K562 (cell line): Measurements from ENCODE around the gene RPS6KA2. TPM values are rescaled to one million over a fixed set of nuclear protein-coding genes. Genes with fewer than 3 reads are reported as not detected.

Experiments
- AFF4 ChIP-seq: sonication (generic); formaldehyde crosslinking; IDR thresholded peaks from 2 replicates; pipeline ENCODE4 v1.8.0; 2023; ENCODE audit warnings: mild to moderate bottlenecking, missing genetic modification reagents
- ARID4B ChIP-seq: sonication (generic); formaldehyde crosslinking; IDR thresholded peaks from 2 replicates; pipeline ENCODE4 v1.8.0; 2022; ENCODE audit warnings: mild to moderate bottlenecking, missing genetic modification reagents
- BACH1 ChIP-seq: fragments of 200-800 bp; sonication (Bioruptor generic); IDR thresholded peaks from 2 replicates; pipeline ENCODE4 v1.6.1; 2016; ENCODE audit warnings: missing genetic modification characterization, missing compliant biosample characterization
- BHLHE40 ChIP-seq: IDR thresholded peaks from 2 replicates; pipeline ENCODE4 v1.6.1; 2011; ENCODE audit warnings: low read length, improper control_type of control experiment
- CREB1 ChIP-seq, 2 experiments: sonication (generic) in 1 of 2; formaldehyde crosslinking in 1 of 2; IDR thresholded peaks; 2 replicates each; pipeline versions ENCODE4 v1.6.1 to v1.8.0; 2012 to 2022; ENCODE audit warnings: inconsistent platforms in 1 of 2, mild to moderate bottlenecking in 1 of 2, missing genetic modification reagents in 1 of 2, moderate library complexity in 1 of 2
- DMBX1 ChIP-seq: fragments of 250-450 bp; sonication (Bioruptor Pico); IDR thresholded peaks from 2 replicates; pipeline ENCODE4 v1.8.0; 2022; ENCODE audit warnings: inconsistent platforms, mild to moderate bottlenecking, moderate library complexity, borderline replicate concordance
- FUS ChIP-seq: fragments of 200-400 bp; formaldehyde crosslinking; optimal IDR thresholded peaks from 2 replicates; pipeline ENCODE3; 2017; ENCODE audit warnings: low read depth, low read length
- IFI16 ChIP-seq: fragments of 250-450 bp; sonication (Bioruptor Pico); IDR thresholded peaks from 2 replicates; pipeline ENCODE4 v2.1.2; 2022; ENCODE audit warnings: mild to moderate bottlenecking, inconsistent platforms
- KLF13 ChIP-seq: fragments of 450-650 bp; IDR thresholded peaks from 2 replicates; pipeline ENCODE4 v1.6.1; 2016; ENCODE audit warnings: missing genetic modification characterization, low read depth, mild to moderate bottlenecking, missing compliant biosample characterization, moderate library complexity, borderline replicate concordance
- NFE2 ChIP-seq: IDR thresholded peaks from 2 replicates; pipeline ENCODE4 v1.6.1; 2014; ENCODE audit warnings: antibody characterized with exemption, low read depth
- RBFOX2 ChIP-seq: fragments of 200-400 bp; formaldehyde crosslinking; IDR thresholded peaks from 2 replicates; pipeline ENCODE4 v1.6.1; 2017; ENCODE audit warnings: low read depth, mild to moderate bottlenecking, low read length, moderate library complexity
- U2AF1 ChIP-seq: fragments of 200-400 bp; formaldehyde crosslinking; optimal IDR thresholded peaks from 2 replicates; pipeline ENCODE3; 2017; ENCODE audit warnings: mild to moderate bottlenecking, low read depth, low read length, moderate library complexity
- XRCC3 ChIP-seq: fragments of 450-650 bp; IDR thresholded peaks from 2 replicates; pipeline ENCODE4 v1.6.1; 2017; ENCODE audit warnings: mild to moderate bottlenecking, moderate library complexity
- ZFP1 ChIP-seq: fragments of 450-650 bp; formaldehyde crosslinking; IDR thresholded peaks from 2 replicates; pipeline ENCODE4 v1.4.0; 2020; ENCODE audit warnings: mild to moderate bottlenecking, mixed read lengths
- ZNF695 ChIP-seq: fragments of 450-650 bp; formaldehyde crosslinking; IDR thresholded peaks from 2 replicates; pipeline ENCODE4 v1.4.0; 2020; ENCODE audit warnings: mild to moderate bottlenecking, moderate library complexity
- ZNF830 ChIP-seq: fragments of 250-450 bp; sonication (Bioruptor Pico); IDR thresholded peaks from 2 replicates; pipeline ENCODE4 v1.5.0; 2021; ENCODE audit warnings: mild to moderate bottlenecking
- polyA plus RNA-seq, 8 experiments: library from polyadenylated mRNA; depleted of rRNA in 4 of 8; stranded (reverse) in 5 of 8; unstranded in 3 of 8; fragments of >200 nt; fragmentation: Nextera tagmentation in 2 of 8; fragmentation: Illumina TruSeq in 1 of 8; extraction: Ambion mirVana in 2 of 8; extraction: Trizol in 1 of 8; gene quantifications; 2 replicates each; pipeline versions ENCODE4 v1.2.1 to v1.2.3, GENCODE V29; 2011 to 2014; ENCODE audit warnings: inconsistent platforms in 1 of 8, missing spikeins in 1 of 8
- total RNA-seq, 7 experiments: library from RNA; depleted of rRNA in 6 of 7; stranded (reverse); fragments of >200 nt in 6 of 7; fragmentation: Illumina TruSeq in 2 of 7; extraction: Trizol in 2 of 7; gene quantifications; 2 replicates each; pipeline versions ENCODE4 v1.2.1 to v1.2.3, GENCODE V29; 2011 to 2021; ENCODE audit warnings: low replicate concordance in 1 of 7
- TF ChIP-seq, protein P1 (sequence below), 2 experiments: fragments of 200-800 bp in 1 of 2; sonication (Bioruptor generic) in 1 of 2; sonication (generic) in 1 of 2; formaldehyde crosslinking in 1 of 2; IDR thresholded peaks in 1 of 2; conservative IDR thresholded peaks in 1 of 2; 2 replicates each; pipeline versions ENCODE4 v1.5.0 to v1.6.1; 2016 to 2020; ENCODE audit warnings: missing compliant biosample characterization in 1 of 2, missing genetic modification characterization in 1 of 2, missing genetic modification reagents in 1 of 2

RPS6KA2 gene
- total and polyA plus RNA-seq, 9 of the 15 experiments (the other 6 are each of a cell fraction or from before 2014, with no cell fraction given): 0.29 to 1.00 (median 0.53) TPM

GRCh38 chr6:166382933-166383801 is 243.9 kb downstream of the RPS6KA2 start, which contains the start of gene MPC1 (continued):
- TF ChIP-seq ARID4B (CRISPR knock-in tag): peak; percentile 94; the same call in 1 of the 2 replicates
- TF ChIP-seq BHLHE40: peak; percentile 85
- TF ChIP-seq CREB1 (IDR thresholded peaks at IDR 0.05): peak; percentile 69
- TF ChIP-seq CREB1 (CRISPR knock-in tag; IDR thresholded peaks at IDR 0.05): peak; percentile 82
- peak; percentile 95 for TF ChIP-seq RBFOX2
- peak; percentile 66 for TF ChIP-seq U2AF1
- TF ChIP-seq ZNF695 (CRISPR knock-in tag): no peak
- no peak for TF ChIP-seq IFI16 (CRISPR knock-in tag)
- peak; percentile 59; the same call in 1 of the 2 replicates for TF ChIP-seq DMBX1
- TF ChIP-seq, protein P1, sequence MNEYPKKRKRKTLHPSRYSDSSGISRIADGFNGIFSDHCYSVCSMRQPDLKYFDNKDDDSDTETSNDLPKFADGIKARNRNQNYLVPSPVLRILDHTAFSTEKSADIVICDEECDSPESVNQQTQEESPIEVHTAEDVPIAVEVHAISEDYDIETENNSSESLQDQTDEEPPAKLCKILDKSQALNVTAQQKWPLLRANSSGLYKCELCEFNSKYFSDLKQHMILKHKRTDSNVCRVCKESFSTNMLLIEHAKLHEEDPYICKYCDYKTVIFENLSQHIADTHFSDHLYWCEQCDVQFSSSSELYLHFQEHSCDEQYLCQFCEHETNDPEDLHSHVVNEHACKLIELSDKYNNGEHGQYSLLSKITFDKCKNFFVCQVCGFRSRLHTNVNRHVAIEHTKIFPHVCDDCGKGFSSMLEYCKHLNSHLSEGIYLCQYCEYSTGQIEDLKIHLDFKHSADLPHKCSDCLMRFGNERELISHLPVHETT (CRISPR knock-in tag; conservative IDR thresholded peaks at IDR 0.05 in 1 of 2, IDR thresholded peaks at IDR 0.05 in 1 of 2): no peak
- peak; percentile 92 for TF ChIP-seq FUS
- no peak for TF ChIP-seq AFF4 (CRISPR knock-in tag)
- no peak for TF ChIP-seq BACH1 (tag)
- no peak for TF ChIP-seq ZFP1 (CRISPR knock-in tag)
- TF ChIP-seq NFE2: no peak
- TF ChIP-seq KLF13 (tag): no peak; the same call in none of the 2 replicates
- no peak for TF ChIP-seq ZNF830 (CRISPR knock-in tag)
- no peak for TF ChIP-seq XRCC3
